Measurements from ENCODE around the gene MYOC.
"Not testable (repeated sequence)": the region's sequence is repeated elsewhere in the genome, so short reads cannot be mapped to it uniquely, and the experiment has no call there.

The MYOC gene

DNA sequence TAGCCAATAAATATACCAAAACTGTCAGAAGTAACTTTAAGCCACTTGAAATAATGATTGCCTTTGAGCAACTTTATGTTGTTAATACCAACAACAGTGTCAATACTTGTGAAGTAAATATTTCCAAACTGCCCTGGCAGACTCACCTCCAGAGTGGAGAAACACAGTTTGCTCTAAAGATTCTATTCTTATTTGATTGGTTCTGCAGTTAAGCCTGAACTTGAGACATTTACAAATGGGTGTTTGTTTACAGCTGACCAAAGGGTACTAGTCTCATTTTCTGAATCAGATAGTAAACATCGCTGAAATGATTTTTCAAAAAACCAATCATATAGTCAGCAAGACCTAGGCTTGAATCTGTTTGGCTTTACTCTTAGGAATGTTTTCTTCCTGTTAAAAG, 1.3 kb upstream of the MYOC start:
- no peak for DNase-seq (ENCODE audit: low read depth)

DNA sequence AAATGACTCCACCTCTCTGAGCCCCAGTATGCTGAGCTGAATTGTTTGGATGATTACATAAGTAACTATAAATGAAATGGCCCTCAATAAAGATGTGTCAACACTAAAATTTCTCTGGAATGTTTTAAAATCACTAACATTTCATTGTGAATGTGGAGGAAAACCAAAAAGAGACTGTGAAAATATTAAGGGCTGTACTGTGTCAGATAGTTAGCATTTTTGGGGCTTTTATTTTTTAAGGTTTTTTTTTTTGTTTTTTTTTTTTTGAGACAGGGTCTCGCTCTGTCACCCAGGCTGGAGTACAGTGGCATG, 6.3 kb downstream of the MYOC start:
- DNase-seq (ENCODE audit: low read depth) = no peak

GRCh38 chr1:171645553-171646248, 6.8 kb downstream of the MYOC start:
- DNase-seq (ENCODE audit: low read depth) = peak; percentile 80

DNA sequence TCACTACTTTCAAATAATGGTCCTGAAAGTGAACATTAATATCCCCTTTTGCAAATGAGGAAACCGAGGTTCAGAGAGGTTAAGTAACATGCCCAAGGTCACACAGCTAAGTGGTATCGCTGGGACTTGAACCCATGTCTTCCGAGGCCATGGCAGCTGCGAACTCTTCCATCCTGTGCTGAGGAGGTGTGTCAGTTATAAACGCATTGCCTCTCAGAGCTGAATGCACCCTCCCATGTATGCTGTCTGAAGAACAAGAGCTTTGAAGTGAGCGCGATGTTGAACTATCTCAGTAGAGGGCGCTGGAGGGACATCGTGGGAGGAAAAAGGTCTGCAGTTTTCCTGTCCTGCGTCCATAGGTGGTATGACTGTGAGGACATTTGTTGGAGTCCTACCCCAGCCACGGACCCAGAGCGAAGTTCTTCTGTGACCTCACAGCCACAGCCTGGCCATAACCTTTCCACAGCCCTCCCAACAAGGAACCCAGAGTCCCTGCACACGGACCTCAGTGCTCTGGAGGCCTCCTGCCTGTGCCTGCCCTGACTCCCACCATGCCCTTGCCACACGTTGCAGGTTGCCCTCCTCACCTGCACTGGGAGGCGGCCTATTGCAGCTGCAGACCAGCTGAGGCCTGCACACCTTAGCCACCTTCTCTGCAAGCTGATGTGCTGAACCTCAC, 7.5 kb downstream of the MYOC start:
- DNase-seq (ENCODE audit: low read depth) = peak; percentile 87

DNA sequence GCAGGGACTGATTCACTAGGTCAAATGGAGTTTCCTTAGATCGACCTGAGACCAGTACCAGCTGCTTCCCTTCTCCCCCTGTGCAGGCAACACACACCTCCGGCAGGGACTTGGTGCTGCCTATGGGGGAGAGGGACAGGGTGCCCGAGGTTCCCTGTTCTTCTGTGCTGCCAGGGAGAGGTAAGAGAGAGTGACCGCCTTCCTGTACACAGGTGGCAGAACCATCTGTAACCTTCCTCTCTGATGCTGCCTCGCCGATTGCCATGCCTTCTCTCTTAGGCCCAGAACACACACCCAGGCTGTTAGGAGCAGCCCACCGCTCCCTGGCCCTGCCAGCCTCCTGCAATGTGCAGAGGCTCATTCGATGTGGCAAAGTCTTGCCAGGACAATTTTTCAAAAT, 9.3 kb downstream of the MYOC start:
- no peak for DNase-seq (ENCODE audit: low read depth)

DNA sequence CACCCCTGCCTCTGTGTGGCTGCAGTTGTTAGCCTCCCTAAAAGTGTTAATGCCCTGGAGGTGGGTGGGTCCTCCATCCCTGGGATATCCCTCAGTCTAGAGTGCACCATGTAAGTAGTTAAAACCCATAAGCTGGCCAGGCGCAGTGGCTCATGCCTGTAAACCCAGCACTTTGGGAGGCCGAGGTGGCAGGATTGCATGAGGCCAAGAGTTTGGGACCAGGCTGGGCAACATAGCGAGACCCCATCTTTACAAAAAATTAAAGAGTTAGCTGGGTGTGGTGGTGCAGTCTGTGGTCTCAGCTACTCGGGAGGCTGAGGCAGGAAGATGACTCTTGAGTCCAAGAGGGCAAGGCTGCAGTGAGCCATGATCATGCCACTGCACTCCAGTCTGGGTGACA, 10.3 kb downstream of the MYOC start:
- no peak for DNase-seq (ENCODE audit: low read depth)

- DNase-seq (ENCODE audit: low read depth) = no peak
Observed at GRCh38 chr1:171641076-171641864, 11.2 kb downstream of the MYOC start.

GRCh38 chr1:171640225-171640624, 12.3 kb downstream of the MYOC start:
- DNase-seq (ENCODE audit: low read depth) = no peak

DNA sequence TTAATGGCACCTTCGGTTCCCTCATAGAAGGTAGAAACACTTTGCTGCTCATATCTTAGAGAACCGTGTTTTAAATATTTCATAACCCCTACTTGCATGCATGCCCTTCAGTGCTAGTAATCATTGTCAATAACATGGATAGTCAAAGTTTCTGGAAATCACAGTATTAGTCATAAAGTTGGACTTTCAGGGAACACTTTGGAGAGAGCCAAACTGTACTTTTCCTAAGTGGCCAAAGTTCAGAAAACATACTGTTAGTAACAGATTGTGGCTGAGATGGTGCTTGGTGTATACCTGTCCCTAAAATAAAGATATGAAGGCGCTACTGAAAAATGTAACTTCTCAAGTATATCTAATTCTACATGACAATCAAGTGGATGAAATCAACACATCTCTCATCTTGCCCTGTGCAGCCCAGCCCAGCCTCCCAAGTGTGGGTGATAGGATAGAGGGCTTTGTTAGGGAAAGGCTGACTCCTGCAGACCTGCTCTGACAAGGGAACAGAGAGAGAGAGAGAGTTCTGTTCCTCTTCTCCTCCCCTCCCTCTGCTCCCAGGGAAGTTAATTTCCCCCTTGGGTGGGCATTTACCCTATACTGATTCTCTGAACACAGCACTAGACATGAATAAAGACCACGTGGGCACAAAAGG, 14.4 kb downstream of the MYOC start:
- no peak for DNase-seq (ENCODE audit: low read depth)

DNA sequence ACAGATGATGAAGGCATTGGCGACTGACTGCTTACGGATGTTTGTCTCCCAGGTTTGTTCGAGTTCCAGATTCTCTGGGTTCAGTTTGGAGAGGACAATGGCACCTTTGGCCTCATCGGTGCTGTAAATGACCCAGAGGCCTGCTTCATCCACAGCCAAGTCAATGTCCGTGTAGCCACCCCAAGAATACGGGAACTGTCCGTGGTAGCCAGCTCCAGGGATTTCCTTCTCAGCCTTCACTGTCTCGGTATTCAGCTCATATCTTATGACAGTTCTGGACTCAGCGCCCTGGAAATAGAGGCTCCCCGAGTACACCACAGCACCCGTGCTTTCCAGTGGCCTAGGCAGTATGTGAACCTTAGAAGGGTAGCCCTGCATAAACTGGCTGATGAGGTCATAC, 16.3 kb downstream of the MYOC start:
- peak; percentile 16 for DNase-seq (ENCODE audit: low read depth)

DNA sequence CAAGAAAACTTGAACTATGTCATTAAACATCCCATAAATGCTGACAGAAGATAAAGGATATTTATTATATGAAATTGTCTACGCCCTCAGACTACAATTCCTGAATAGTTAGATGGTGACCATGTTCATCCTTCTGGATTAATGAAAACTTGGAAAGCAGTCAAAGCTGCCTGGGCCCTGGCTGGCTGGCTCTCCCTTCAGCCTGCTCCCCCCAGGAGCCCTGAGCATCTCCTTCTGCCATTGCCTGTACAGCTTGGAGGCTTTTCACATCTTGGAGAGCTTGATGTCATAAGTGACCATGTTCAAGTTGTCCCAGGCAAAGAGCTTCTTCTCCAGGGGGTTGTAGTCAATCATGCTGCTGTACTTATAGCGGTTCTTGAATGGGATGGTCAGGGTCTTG, 16.8 kb downstream of the MYOC start:
- DNase-seq (ENCODE audit: low read depth) = no peak

GRCh38 chr1:171628225-171628624, 24.3 kb downstream of the MYOC start:
- DNase-seq (ENCODE audit: low read depth) = no peak

GRCh38 chr1:171627020-171627419, 25.5 kb downstream of the MYOC start:
- no peak for DNase-seq (ENCODE audit: low read depth)

GRCh38 chr1:171625225-171625624, 27.3 kb downstream of the MYOC start:
- no peak for DNase-seq (ENCODE audit: low read depth)

- no peak for DNase-seq (ENCODE audit: low read depth)
Observed at GRCh38 chr1:171623651-171624331, 28.7 kb downstream of the MYOC start.

DNA sequence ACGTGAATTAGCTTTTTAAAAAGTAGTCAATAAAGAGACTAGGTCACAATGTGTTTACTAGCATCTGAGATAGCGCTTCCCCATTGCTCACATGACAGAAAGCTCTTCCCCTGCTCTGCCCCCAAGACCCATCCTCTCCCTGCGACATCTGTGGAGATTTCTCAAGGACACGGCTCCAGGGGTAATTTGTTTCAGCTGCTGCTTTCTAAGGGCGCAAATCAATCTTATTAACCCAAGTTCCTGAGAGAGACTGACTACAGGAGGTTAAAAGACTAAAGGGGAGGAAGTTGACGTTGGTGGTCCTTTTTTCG, 30.4 kb downstream of the MYOC start, which contains the start of gene MYOCOS:
TSS of gene MYOCOS (plus strand) at position 92 of the 311 bp plus-strand sequence. CDS start 1,641 bp downstream, outside the sequence.
- no peak for DNase-seq (ENCODE audit: low read depth)

DNA sequence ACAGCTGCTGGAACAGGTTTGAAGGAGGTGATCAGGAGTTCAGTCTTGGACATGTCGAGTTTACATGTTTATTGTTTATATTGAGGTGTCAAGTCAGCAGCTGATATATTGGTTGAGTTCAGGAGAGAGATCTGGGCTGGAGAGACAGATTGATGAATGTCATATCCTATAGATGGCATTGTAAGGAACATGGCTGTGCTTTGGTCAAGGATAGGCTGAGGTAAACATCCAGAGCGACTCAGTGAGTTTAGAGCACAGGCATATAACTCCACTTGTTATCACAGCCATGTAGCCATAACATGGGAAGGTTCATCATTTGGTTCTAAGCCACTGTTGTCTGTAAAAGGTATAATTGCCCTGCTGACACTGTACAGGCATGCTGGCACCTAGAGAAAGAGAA, 35.9 kb downstream of the MYOC start:
- no peak for DNase-seq (ENCODE audit: low read depth)

DNA sequence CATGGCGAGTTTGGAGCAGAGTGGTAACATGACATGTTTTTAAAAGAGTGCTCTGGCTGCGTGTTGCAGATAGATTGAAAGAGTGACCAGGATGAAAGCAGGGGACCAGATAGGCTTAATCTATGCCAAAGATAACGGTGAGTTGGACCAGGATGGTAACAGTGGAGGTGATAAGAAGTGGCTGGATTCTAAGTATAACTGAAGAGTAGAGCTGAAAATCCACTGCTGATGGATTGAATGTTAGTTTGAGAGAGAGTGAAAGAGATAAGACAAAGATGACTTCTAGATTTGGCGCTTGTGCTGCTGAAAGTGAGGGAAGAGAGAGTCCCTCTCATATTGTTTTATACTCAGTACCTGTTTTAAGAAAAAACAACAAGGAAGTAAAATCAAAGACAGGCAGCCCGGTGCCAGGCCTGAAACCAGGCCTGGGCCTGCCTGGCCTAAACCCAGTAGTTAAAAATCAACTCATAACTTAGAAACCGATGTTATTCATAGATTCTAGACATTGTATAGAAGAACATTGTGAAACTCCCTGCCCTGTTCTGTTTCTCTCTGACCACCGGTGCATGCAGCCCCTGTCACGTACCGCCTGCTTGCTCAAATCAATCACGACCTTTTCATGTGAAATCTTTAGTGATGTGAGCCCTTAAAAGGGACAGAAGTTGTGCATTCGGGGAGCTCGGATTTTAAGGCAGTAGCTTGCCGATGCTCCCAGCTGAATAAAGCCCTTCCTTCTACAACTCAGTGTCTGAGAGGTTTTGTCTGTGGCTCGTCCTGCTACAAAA, 37.2 kb downstream of the MYOC start:
- DNase-seq (ENCODE audit: low read depth) = not testable (repeated sequence)

DNA sequence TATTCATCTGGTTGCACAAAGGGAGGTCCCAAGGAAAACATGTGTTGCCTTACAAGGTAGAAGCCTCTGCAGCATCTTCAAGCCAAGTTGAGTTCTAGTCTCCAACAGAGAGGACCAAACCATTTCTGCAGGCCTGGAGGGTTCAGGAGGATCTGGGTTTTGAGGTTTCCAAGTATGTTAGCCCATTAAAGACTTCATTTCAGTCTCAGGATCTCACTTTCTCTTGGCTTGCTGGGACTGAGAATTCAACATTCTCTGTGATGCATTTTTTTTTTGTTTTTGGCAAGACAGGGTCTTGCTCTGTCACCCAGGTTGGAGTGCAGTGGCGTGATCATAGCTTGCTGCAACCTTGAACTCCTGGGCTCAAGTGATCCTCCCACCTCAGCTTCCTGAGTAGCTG, 39.2 kb downstream of the MYOC start:
- no peak for DNase-seq (ENCODE audit: low read depth)

DNA sequence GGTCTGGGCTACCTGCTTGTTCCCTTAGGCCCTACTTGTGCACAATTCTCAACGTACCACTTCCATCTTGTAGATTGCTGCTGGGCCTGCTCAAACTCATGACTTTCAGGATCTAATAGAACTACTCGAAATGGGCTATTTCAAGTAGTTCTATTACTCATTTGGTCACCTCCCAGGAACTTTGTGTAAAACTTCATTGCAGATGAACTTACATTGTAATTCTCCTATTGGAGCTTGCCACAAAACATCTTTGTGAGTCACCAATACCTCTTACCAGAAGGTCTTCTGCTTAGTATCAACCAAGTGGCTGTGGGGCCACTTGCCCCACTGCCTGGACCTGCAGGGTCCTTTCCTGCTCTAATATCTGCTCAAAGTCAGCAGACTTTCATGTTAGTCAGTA, 41.2 kb downstream of the MYOC start:
- DNase-seq (ENCODE audit: low read depth) = peak; percentile 19

DNA sequence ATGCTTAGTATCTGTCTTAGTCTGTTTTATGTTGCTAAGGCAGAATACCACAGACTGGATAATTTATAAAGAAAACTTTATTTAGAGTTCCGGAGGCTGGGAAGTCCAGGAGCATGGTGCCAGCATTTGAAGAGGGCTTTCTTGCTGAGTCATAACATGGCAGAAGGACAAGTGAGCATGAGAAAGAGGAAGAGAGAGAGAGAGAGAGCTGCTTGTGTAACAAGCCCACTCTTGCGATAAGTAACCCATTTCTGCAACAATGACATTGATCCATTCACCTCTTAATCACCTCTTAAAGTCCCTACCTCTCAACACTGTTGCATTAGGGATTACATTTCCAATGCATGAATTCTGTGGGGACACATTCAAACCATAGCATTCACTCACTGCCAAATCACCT, 42.1 kb downstream of the MYOC start:
- DNase-seq (ENCODE audit: low read depth) = peak; percentile 26
